CD14-positive monocyte (primary cell): ENCODE data around the gene BLTP3B. TPM values are rescaled to one million over a fixed set of nuclear protein-coding genes. Genes with fewer than 3 reads are reported as not detected.
"Not testable (repeated sequence)": the region's sequence is repeated elsewhere in the genome, so short reads cannot be mapped to it uniquely, and the experiment has no call there.

Experiments
- DNase-seq, 3 donors: peaks; one replicate each; pipeline ENCODE4 v3.0.0-alpha.2; 2011 to 2022
- H2AFZ ChIP-seq: 2 replicates; pipeline ENCODE4 v1.6.0; 2012; ENCODE audit warnings: mild to moderate bottlenecking, low read depth, low read length, inconsistent platforms; ENCODE audit not compliant: insufficient read depth, poor library complexity, severe bottlenecking
- H3K27ac ChIP-seq, 2 donors: 1 replicate in 1 of 2; 2 replicates in 1 of 2; pipeline ENCODE4 v1.5.1; 2012 to 2013; ENCODE audit warnings: low read length in 2 of 2, control low read depth in 1 of 2, inconsistent platforms in 1 of 2, low read depth in 1 of 2, mild to moderate bottlenecking in 1 of 2
- H3K27me3 ChIP-seq, 2 donors: one replicate each; pipeline versions ENCODE4 v1.6.0 to v1.6.1; 2011 to 2013; ENCODE audit warnings: low read length in 2 of 2; ENCODE audit not compliant: control insufficient read depth in 2 of 2, insufficient read depth in 2 of 2
- H3K36me3 ChIP-seq, 2 donors: replicated peaks in 1 of 2; 1 replicate in 1 of 2; 2 replicates in 1 of 2; pipeline versions ENCODE4 v1.5.1 to v1.6.1; 2012 to 2013; ENCODE audit warnings: low read length in 2 of 2, control low read depth in 1 of 2, inconsistent platforms in 1 of 2, mild to moderate bottlenecking in 1 of 2; ENCODE audit not compliant: insufficient read depth in 2 of 2, control insufficient read depth in 1 of 2
- H3K4me1 ChIP-seq, 2 donors: 1 replicate in 1 of 2; 2 replicates in 1 of 2; pipeline versions ENCODE4 v1.5.1 to v1.6.1; 2012 to 2013; ENCODE audit warnings: low read length in 2 of 2, control low read depth in 1 of 2, inconsistent platforms in 1 of 2, mild to moderate bottlenecking in 1 of 2, moderate library complexity in 1 of 2; ENCODE audit not compliant: insufficient read depth in 2 of 2, control insufficient read depth in 1 of 2
- H3K4me2 ChIP-seq: replicated peaks from 2 replicates; pipeline ENCODE3; 2012; ENCODE audit warnings: low read length, moderate library complexity, mild to moderate bottlenecking; ENCODE audit not compliant: poor library complexity, severe bottlenecking; ENCODE audit errors: extremely low read depth
- H3K4me3 ChIP-seq, 3 experiments: fragments of 200-600 bp in 1 of 3; sonication (generic) in 1 of 3; replicated peaks in 1 of 3; 1 replicate in 2 of 3; 2 replicates in 1 of 3; pipeline ENCODE4 v1.5.1; 2011 to 2013; ENCODE audit warnings: low read length in 3 of 3, mild to moderate bottlenecking in 3 of 3, control low read depth in 2 of 3, low read depth in 2 of 3, inconsistent platforms in 1 of 3, moderate library complexity in 1 of 3
- H3K79me2 ChIP-seq: 2 replicates; pipeline ENCODE4 v1.6.0; 2012; ENCODE audit warnings: mild to moderate bottlenecking, control low read depth, inconsistent platforms, low read length, moderate library complexity; ENCODE audit not compliant: insufficient read depth
- H3K9ac ChIP-seq: 2 replicates; pipeline ENCODE4 v1.6.0; 2017; ENCODE audit warnings: low read length, mild to moderate bottlenecking; ENCODE audit not compliant: insufficient read depth, poor library complexity, severe bottlenecking
- H3K9me3 ChIP-seq, 2 donors: replicated peaks in 1 of 2; 1 replicate in 1 of 2; 2 replicates in 1 of 2; pipeline versions ENCODE4 v1.5.1 to v1.6.1; 2012 to 2013; ENCODE audit warnings: low read length in 2 of 2, control low read depth in 1 of 2; ENCODE audit not compliant: control insufficient read depth in 1 of 2, insufficient read depth in 1 of 2
- H4K20me1 ChIP-seq: 2 replicates; pipeline ENCODE4 v1.6.0; 2012; ENCODE audit warnings: mild to moderate bottlenecking, low read length, control low read depth, moderate library complexity; ENCODE audit not compliant: insufficient read depth
- H3K27ac Mint-ChIP-seq, 7 donors: one replicate each; pipeline ENCODE4 v1.8.0; 2020; ENCODE audit warnings: mild to moderate bottlenecking in 7 of 7, mixed read lengths in 7 of 7, moderate library complexity in 6 of 7, inconsistent platforms in 2 of 7
- H3K27me3 Mint-ChIP-seq, 3 donors: one replicate each; pipeline ENCODE4 v1.8.0; 2021 to 2022; ENCODE audit warnings: low read depth in 3 of 3, mild to moderate bottlenecking in 3 of 3, mixed read lengths in 3 of 3, moderate library complexity in 3 of 3, inconsistent platforms in 1 of 3
- H3K36me3 Mint-ChIP-seq, 2 donors: one replicate each; pipeline ENCODE4 v1.8.0; 2020; ENCODE audit warnings: mixed read lengths in 2 of 2, inconsistent platforms in 1 of 2, mild to moderate bottlenecking in 1 of 2
- H3K4me1 Mint-ChIP-seq: one replicate; pipeline ENCODE4 v1.8.0; 2020; ENCODE audit warnings: mild to moderate bottlenecking, mixed read lengths
- H3K4me3 Mint-ChIP-seq, 2 donors: one replicate each; pipeline ENCODE4 v1.8.0; 2020; ENCODE audit warnings: mild to moderate bottlenecking in 2 of 2, mixed read lengths in 2 of 2, moderate library complexity in 1 of 2
- H3K9me3 Mint-ChIP-seq, 7 donors: one replicate each; pipeline ENCODE4 v1.8.0; 2020 to 2022; ENCODE audit warnings: mixed read lengths in 7 of 7, mild to moderate bottlenecking in 6 of 7, moderate library complexity in 6 of 7, inconsistent platforms in 2 of 7
- WGBS: methylation state at CpG from one replicate; pipeline ENCODE4 v1.1.5; 2013; ENCODE audit warnings: missing lambda C conversion rate; ENCODE audit not compliant: insufficient coverage; 5-methylcytosine and 5-hydroxymethylcytosine counted together
- intact Hi-C, 2 donors: fragments of 100-400 bp; cut with micrococcal nuclease; formaldehyde crosslinking; loops; one replicate each; pipeline versions ENCODE4 v1.15.0 to v1.15.1; 2023
- polyA plus RNA-seq, 3 donors: library from polyadenylated mRNA; depleted of rRNA in 1 of 3; unstranded in 2 of 3; stranded (reverse) in 1 of 3; fragments of 300-500 nt in 2 of 3; fragments of >200 nt in 1 of 3; fragmentation: Illumina TruSeq in 2 of 3; gene quantifications; 1 replicate in 2 of 3; 2 replicates in 1 of 3; pipeline ENCODE4 v1.2.3, GENCODE V29; 2012 to 2021
- TF ChIP-seq, protein P1 (sequence below): fragments of 200-600 bp; IDR thresholded peaks from one replicate; pipeline ENCODE4 v1.8.0; 2022; ENCODE audit warnings: antibody characterized with exemption, mild to moderate bottlenecking

The BLTP3B gene
- polyA plus RNA-seq, 3 donors = 22.0 to 42.5 (median 33.4) TPM

GRCh38 chr12:100184549-100185145 is 42.0 kb upstream of the BLTP3B start:
- no peaks in the 10 kb centered on the region for H3K9me3 ChIP-seq
- no peak overlapping the region for H3K4me3 ChIP-seq
- H3K27me3 ChIP-seq = no peaks in the 10 kb centered on the region
- H3K27me3 Mint-ChIP-seq = peaks cover 0 to 3% (median 1%) of the 10 kb centered on the region in 3 donors
- DNase-seq = no peak
- peaks cover 4 to 8% of the 10 kb centered on the region in 2 donors for H3K4me1 ChIP-seq
- intact Hi-C loops = no loop called here
- H3K79me2 ChIP-seq = no peaks in the 10 kb centered on the region
- no peak overlapping the region for H3K27ac ChIP-seq
- peak overlapping the region in 1 of 7 donors; percentile 40 for H3K27ac Mint-ChIP-seq
- H3K9ac ChIP-seq = no peak overlapping the region
- H3K9me3 Mint-ChIP-seq = peaks cover 0 to 7% (median 3%) of the 10 kb centered on the region in 7 donors
- H4K20me1 ChIP-seq = no peaks in the 10 kb centered on the region
- peaks cover 6% of the 10 kb centered on the region for H3K4me1 Mint-ChIP-seq
- no peak overlapping the region for H3K4me2 ChIP-seq
- no CpG with 5 or more reads among the region's 8 CpGs for WGBS
- H2AFZ ChIP-seq = peak overlapping the region; percentile 68
- no peak overlapping the region for H3K4me3 Mint-ChIP-seq
- TF ChIP-seq, protein P1, sequence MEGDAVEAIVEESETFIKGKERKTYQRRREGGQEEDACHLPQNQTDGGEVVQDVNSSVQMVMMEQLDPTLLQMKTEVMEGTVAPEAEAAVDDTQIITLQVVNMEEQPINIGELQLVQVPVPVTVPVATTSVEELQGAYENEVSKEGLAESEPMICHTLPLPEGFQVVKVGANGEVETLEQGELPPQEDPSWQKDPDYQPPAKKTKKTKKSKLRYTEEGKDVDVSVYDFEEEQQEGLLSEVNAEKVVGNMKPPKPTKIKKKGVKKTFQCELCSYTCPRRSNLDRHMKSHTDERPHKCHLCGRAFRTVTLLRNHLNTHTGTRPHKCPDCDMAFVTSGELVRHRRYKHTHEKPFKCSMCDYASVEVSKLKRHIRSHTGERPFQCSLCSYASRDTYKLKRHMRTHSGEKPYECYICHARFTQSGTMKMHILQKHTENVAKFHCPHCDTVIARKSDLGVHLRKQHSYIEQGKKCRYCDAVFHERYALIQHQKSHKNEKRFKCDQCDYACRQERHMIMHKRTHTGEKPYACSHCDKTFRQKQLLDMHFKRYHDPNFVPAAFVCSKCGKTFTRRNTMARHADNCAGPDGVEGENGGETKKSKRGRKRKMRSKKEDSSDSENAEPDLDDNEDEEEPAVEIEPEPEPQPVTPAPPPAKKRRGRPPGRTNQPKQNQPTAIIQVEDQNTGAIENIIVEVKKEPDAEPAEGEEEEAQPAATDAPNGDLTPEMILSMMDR = no peak
- H3K36me3 ChIP-seq = no peaks in the 10 kb centered on the region
- H3K36me3 Mint-ChIP-seq = no peaks in the 10 kb centered on the region

GRCh38 chr12:100179252-100179651 is 36.6 kb upstream of the BLTP3B start:
- Histone ChIP-seq H3K79me2 (no peaks in the 10 kb centered on the region), H2AFZ (no peak overlapping the region), H3K36me3 (no peaks in the 10 kb centered on the region), H3K4me3 (no peak overlapping the region), H3K9me3 (no peaks in the 10 kb centered on the region), H3K4me1 (no peaks in the 10 kb centered on the region), H4K20me1 (no peaks in the 10 kb centered on the region), H3K27me3 (no peaks in the 10 kb centered on the region), H3K4me2 (no peak overlapping the region), H3K9ac (no peak overlapping the region), H3K27ac (no peak overlapping the region)
- DNase-seq = no peak
- WGBS = 75% methylated on average over 1 of the region's 2 CpGs
- Mint-ChIP-seq H3K9me3 (no peaks in the 10 kb centered on the region), H3K36me3 (no peaks in the 10 kb centered on the region), H3K4me3 (no peak overlapping the region), H3K27me3 (peaks cover 0 to 1% (median 0%) of the 10 kb centered on the region in 3 donors), H3K27ac (no peak overlapping the region), H3K4me1 (no peaks in the 10 kb centered on the region)
- intact Hi-C loops = no loop called here
- TF ChIP-seq, protein P1 = no peak

GRCh38 chr12:100176493-100176892 is 33.8 kb upstream of the BLTP3B start:
- H3K9me3 ChIP-seq, H3K9me3 Mint-ChIP-seq, H3K27ac Mint-ChIP-seq, H3K27ac ChIP-seq, H4K20me1 ChIP-seq, H3K4me2 ChIP-seq, H3K4me3 Mint-ChIP-seq, DNase-seq, H3K27me3 ChIP-seq, H2AFZ ChIP-seq, H3K9ac ChIP-seq, intact Hi-C loops, H3K36me3 Mint-ChIP-seq, H3K36me3 ChIP-seq, H3K79me2 ChIP-seq, H3K4me3 ChIP-seq, H3K27me3 Mint-ChIP-seq, H3K4me1 Mint-ChIP-seq, H3K4me1 ChIP-seq: not testable (repeated sequence)
- 100% methylated on average over 5 of the region's 8 CpGs for WGBS
